ENCODE results near the gene LRP1. TPM values are rescaled to one million over a fixed set of nuclear protein-coding genes. Genes with fewer than 3 reads are reported as not detected.
A peak's percentile ranks its signal among the peaks of the same experiment; 100 is the strongest.

The LRP1 gene
- total RNA-seq, 1 donor from 2014 or later: 708 TPM

DNA sequence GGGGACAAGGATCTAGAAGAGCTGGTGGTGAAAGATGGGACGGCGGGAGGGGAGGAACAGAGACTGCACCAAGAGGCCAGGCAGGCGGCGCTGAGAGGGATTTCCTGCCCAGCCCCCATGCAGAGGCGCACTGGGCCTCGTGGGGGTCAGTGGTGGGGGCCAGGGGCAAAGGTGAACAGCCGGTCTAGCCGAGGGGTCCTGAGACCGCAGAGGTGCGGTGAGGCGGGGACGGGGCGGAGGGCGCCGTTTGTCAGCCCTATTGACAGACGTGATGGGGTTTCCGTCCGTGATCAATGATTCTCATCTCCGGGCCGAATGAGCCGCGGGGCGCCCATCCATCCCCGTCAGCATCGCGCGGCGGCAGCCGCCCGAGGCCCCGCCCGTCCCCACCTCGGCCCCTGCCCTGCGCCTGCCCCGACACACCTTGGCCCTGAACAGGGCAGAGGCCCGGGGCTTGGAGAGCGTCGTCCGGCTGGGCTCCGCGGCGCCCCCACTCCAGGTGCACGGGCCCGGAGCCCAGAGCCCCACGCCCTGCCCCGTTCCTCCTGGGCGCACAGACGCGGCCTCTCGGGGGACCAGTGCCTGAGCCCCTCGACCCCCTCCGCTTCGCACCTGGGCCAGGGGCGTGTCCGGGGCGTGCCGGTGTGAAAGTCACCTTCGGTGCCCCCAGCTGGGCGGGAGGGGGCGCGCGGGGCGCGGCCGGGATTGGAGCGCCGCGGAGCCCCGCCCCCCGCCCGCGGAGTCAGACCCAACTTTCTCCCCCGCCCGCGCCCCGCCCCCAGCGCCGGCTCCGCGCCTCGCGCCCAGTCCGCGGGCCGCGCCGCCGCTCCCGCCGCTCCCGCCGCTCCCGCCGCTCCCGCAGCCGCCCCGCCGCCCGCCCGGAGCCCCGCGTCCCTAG is 88.0 kb downstream of the LRP1 start, which contains the start of gene NXPH4:
NXPH4 (plus strand) TSS at position 781 of the 898 bp plus-strand sequence. CDS start 176 bp downstream, outside the sequence.
- no peak within 1 kb of the TSS for H3K27ac ChIP-seq
- no peaks in the 10 kb centered on the region for H3K27me3 ChIP-seq
- H3K4me1 ChIP-seq: peaks cover 13 to 35% of the 10 kb centered on the region in 2 donors
- H3K36me3 ChIP-seq: peaks cover 10 to 14% of the 10 kb centered on the region in 2 donors
- no peak for TF ChIP-seq CTCF (IDR thresholded peaks at IDR 0.05)
- DNase-seq (ENCODE audit: low spot score in 2 of 2): no peak
- intact Hi-C loops (cut with DNase I): no loop called here
- H3K9me3 ChIP-seq: no peaks in the 10 kb centered on the region
- peak within 1 kb of the TSS; percentile 61 to 70 for H3K4me3 ChIP-seq

- Histone ChIP-seq H3K4me1 (peaks cover 13 to 35% of the 10 kb centered on the region in 2 donors), H3K27ac (no peak overlapping the region), H3K36me3 (peaks cover 3 to 5% of the 10 kb centered on the region in 2 donors), H3K27me3 (no peaks in the 10 kb centered on the region), H3K9me3 (no peaks in the 10 kb centered on the region), H3K4me3 (peak overlapping the region; percentile 61 to 70)
- intact Hi-C loops (cut with DNase I): no loop called here
- peak in 1 of 3 experiments; percentile 2 for TF ChIP-seq CTCF (IDR thresholded peaks at IDR 0.05)
- no peak for DNase-seq (ENCODE audit: low spot score in 2 of 2)
These were observed 88.9 kb downstream of the LRP1 start for GRCh38 chr12:57216921-57217879.

- intact Hi-C loops (cut with DNase I): no loop called here
- H3K27ac ChIP-seq: no peak overlapping the region
- no peaks in the 10 kb centered on the region for H3K36me3 ChIP-seq
- no peak for DNase-seq (ENCODE audit: low spot score in 2 of 2)
- no peaks in the 10 kb centered on the region for H3K9me3 ChIP-seq
- peaks cover 13 to 27% of the 10 kb centered on the region in 2 donors for H3K4me1 ChIP-seq
- no peak overlapping the region for H3K4me3 ChIP-seq
- TF ChIP-seq CTCF (IDR thresholded peaks at IDR 0.05): no peak
- H3K27me3 ChIP-seq: no peaks in the 10 kb centered on the region
These were observed 90.0 kb downstream of the LRP1 start for GRCh38 chr12:57218030-57218853.

GRCh38 chr12:57219205-57219992 is 91.1 kb downstream of the LRP1 start:
- TF ChIP-seq CTCF (IDR thresholded peaks at IDR 0.05): no peak
- Histone ChIP-seq H3K27me3 (no peaks in the 10 kb centered on the region), H3K27ac (no peak overlapping the region), H3K4me1 (peaks cover 13 to 19% of the 10 kb centered on the region in 2 donors), H3K4me3 (no peak overlapping the region), H3K36me3 (no peaks in the 10 kb centered on the region), H3K9me3 (no peaks in the 10 kb centered on the region)
- no peak for DNase-seq (ENCODE audit: low spot score in 2 of 2)
- intact Hi-C loops (cut with DNase I): no loop called here
